ENCODE measurements around the gene MAPK12. TPM values are rescaled to one million over a fixed set of nuclear protein-coding genes. Genes with fewer than 3 reads are reported as not detected.

The MAPK12 gene
- total RNA-seq, 1 experiment from 2014 or later: 74.6 TPM

DNA sequence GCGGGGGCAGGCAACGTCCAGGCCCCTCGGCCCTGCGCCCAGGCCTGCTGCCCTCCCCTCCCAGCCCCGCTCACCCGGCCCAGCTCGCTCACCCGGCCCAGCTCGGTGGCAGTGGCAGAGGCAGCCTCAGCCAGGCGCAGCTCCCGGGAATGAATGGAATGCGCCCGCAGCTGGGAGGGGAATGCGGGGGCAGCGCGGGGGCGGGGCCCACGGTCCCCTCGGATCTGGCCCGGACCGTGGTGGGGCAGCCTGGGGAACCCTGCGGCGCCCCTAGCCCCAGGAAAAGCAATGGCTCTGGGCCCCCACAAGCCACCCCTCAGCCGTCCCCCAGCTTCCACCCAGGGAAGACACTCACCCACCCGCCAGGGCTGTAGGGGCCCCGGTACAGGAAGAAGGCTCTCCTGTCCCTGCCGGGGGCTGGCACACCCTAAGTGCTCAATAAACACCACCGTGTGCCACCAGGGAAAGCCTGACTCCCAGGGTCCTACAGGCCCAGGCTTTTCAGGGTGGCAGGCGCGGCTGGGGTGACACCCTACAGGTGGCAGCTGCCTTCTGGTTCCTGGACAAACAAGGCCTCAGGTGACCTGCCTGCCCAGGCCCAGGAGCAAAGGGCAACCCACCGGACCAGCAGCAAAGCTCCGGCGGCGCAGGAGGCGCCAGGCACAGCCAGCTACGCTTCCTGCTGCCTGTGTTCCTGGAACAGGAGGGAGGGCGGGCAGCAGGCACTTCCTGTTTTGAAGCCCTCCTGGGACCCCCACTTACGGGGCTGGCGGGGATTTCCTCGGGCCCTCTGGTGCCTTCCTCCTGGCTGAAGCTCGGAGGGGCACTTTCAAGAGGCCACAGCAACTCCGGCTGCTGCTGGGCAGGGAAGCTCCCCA lies 32.2 kb upstream of the MAPK12 start:
- in situ Hi-C loops (cut with HindIII; ENCODE audit: low pct_unique_long_range_greater_than_20kb, low sequenced_read_pairs) (no loop called here), intact Hi-C loops (cut with micrococcal nuclease; ENCODE audit: unreplicated experiment) (no loop called here)
- Histone ChIP-seq H3K4me1 (ENCODE audit: control insufficient read depth, insufficient read depth, low read length) (peaks cover 51% of the 10 kb centered on the region), H3K9me3 (ENCODE audit: control insufficient read depth, insufficient read depth, low read depth, low read length) (no peaks in the 10 kb centered on the region), H3K36me3 (ENCODE audit: control insufficient read depth, insufficient read depth, low read length) (no peaks in the 10 kb centered on the region; the same call in 1 of the 2 replicates), H3K4me3 (ENCODE audit: low read depth in 2 of 2, low read length in 2 of 2) (peak overlapping the region; percentile 16; a peak in 3 of 4 replicates), H3K27me3 (ENCODE audit: control insufficient read depth, insufficient read depth, low read length) (no peaks in the 10 kb centered on the region), H3K27ac (ENCODE audit: low read length) (peak overlapping the region; percentile 87)
- DNase-seq (ENCODE audit: low read depth, low spot score): no peak
- TF ChIP-seq REST (IDR thresholded peaks at IDR 0.05; ENCODE audit: insufficient read depth in 1 of 2, low read depth in 2 of 2, low read length in 1 of 2): no peak
- TF ChIP-seq SIN3A (IDR thresholded peaks at IDR 0.05; ENCODE audit: borderline replicate concordance, insufficient read depth, low read depth, low read length): 0 out of 2 replicates have a peak, but pooled peaks have one; percentile 49
- BruUV-seq (replicated peaks): no TSS peak
- peak; percentile 68 for ATAC-seq
- ChIA-PET POLR2A (interaction anchor here (0.6 to 1.1 kb wide), 3 partner anchors 11 to 35 kb away, joined by 3 to 7 read pairs (median 5); no protein-coding TSS in a partner anchor), CTCF (interaction anchor here (0.6 to 0.8 kb wide), 2 partner anchors 18 to 73 kb away, joined by 4 to 5 read pairs; no protein-coding TSS in a partner anchor)

DNA sequence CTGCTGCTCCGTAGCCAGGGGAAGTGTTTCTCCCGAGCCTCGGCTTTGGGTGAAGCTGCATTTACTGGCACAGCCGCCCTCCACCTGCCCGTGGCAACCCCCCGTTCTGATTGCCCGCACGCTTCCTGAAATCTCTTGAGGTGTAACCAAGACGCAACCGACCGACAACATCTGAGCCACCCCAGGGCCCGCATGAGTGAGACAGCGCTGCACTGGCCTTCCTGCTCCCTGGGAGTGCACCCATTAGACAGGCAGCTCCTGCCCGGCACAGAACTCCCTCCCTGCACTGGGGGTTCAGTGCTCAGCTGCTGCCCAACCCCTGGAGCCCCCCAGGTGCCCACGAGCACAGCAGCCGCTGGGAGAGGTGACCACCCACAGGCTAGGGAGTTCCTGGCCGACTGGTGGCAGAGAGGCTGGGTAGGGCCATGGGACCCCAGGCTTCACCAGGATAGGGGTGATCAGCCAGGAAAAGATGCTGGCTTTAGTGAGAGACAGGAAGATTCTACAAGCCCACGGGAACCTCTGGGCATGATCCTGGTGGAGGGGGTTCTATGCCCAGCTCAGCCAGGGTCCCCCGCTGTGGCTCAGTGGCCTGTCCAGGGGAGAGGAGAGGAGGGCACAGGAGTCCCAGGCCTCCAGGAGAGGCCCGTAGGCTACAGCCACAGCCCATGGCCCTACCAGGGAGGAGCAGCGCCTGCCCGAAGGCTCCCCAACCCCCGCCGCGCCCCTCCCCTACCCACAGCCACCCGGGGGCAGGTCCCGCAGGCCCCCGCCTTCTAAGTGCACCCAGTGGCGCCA lies 31.4 kb upstream of the MAPK12 start:
- intact Hi-C loops (cut with micrococcal nuclease; ENCODE audit: unreplicated experiment) (no loop called here), in situ Hi-C loops (cut with HindIII; ENCODE audit: low pct_unique_long_range_greater_than_20kb, low sequenced_read_pairs) (no loop called here)
- no peaks in the 10 kb centered on the region for H3K9me3 ChIP-seq (ENCODE audit: control insufficient read depth, insufficient read depth, low read depth, low read length)
- ChIA-PET CTCF (no interaction called here), POLR2A (interaction anchor here (0.6 kb wide), 1 partner anchor 12 kb away, joined by 5 read pairs; no protein-coding TSS in a partner anchor)
- no peaks in the 10 kb centered on the region for H3K27me3 ChIP-seq (ENCODE audit: control insufficient read depth, insufficient read depth, low read length)
- no TSS peak for BruUV-seq (replicated peaks)
- peak; percentile 25 for ATAC-seq
- TF ChIP-seq POLR2AphosphoS5 (IDR thresholded peaks at IDR 0.05; ENCODE audit: low read depth, low read length): no peak
- no peak for TF ChIP-seq SIN3A (IDR thresholded peaks at IDR 0.05; ENCODE audit: borderline replicate concordance, insufficient read depth, low read depth, low read length)
- TF ChIP-seq, protein P1, sequence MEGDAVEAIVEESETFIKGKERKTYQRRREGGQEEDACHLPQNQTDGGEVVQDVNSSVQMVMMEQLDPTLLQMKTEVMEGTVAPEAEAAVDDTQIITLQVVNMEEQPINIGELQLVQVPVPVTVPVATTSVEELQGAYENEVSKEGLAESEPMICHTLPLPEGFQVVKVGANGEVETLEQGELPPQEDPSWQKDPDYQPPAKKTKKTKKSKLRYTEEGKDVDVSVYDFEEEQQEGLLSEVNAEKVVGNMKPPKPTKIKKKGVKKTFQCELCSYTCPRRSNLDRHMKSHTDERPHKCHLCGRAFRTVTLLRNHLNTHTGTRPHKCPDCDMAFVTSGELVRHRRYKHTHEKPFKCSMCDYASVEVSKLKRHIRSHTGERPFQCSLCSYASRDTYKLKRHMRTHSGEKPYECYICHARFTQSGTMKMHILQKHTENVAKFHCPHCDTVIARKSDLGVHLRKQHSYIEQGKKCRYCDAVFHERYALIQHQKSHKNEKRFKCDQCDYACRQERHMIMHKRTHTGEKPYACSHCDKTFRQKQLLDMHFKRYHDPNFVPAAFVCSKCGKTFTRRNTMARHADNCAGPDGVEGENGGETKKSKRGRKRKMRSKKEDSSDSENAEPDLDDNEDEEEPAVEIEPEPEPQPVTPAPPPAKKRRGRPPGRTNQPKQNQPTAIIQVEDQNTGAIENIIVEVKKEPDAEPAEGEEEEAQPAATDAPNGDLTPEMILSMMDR (IDR thresholded peaks at IDR 0.05): no peak
- no peak for TF ChIP-seq REST (IDR thresholded peaks at IDR 0.05; ENCODE audit: insufficient read depth in 1 of 2, low read depth in 2 of 2, low read length in 1 of 2)
- TF ChIP-seq TCF7L2 (IDR thresholded peaks at IDR 0.05; ENCODE audit: low read depth, low read length): no peak
- DNase-seq (ENCODE audit: low read depth, low spot score): no peak
- H3K27ac ChIP-seq (ENCODE audit: low read length): peak overlapping the region; percentile 81
- H3K4me1 ChIP-seq (ENCODE audit: control insufficient read depth, insufficient read depth, low read length): peaks cover 43% of the 10 kb centered on the region
- H3K4me3 ChIP-seq (ENCODE audit: low read depth in 2 of 2, low read length in 2 of 2): peak overlapping the region in 1 of 2 experiments; percentile 16; a peak in 2 of 4 replicates
- no peaks in the 10 kb centered on the region; the same call in 1 of the 2 replicates for H3K36me3 ChIP-seq (ENCODE audit: control insufficient read depth, insufficient read depth, low read length)
